Measurements from ENCODE around the gene MACROH2A2. TPM values are rescaled to one million over a fixed set of nuclear protein-coding genes. Genes with fewer than 3 reads are reported as not detected.
"Not testable (repeated sequence)": the region's sequence is repeated elsewhere in the genome, so short reads cannot be mapped to it uniquely, and the experiment has no call there.

The MACROH2A2 gene
- total RNA-seq, 2 donors from 2014 or later, result 10.4 to 11.8 TPM

DNA sequence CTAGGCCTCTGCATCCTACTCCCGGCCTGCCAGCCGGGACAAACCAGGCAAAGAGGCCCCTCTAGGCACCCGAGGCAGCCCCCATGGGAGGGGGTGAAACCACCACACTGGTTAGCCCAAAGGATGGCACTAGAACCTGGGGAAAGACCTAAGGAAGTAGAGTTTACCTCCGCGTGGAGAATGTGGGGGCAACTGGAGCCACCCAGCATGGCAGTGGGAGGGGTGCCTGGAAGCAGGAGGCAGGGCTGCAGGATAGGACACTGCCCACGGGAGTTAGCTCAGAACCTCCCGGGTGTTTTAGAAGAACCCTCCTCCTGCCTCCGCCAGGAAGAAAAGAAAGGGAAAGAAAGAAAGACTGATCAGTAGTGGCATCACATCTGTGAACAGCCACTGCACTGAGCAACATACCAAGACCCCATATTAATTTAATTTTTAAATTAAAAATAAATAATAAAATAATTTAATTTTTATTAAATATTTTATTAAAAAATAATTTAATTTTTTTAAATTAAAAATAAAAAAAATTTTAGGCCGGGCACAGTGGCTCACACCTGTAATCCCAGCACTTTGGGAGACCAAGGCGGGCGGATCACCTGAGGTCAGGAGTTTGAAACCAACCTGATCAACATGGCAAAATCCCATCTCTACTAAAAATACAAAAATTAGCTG lies 68.8 kb downstream of the MACROH2A2 start:
- intact Hi-C loops (cut with DNase I, micrococcal nuclease), result no loop called here
- ATAC-seq, result no peak
- no peak for DNase-seq

DNA sequence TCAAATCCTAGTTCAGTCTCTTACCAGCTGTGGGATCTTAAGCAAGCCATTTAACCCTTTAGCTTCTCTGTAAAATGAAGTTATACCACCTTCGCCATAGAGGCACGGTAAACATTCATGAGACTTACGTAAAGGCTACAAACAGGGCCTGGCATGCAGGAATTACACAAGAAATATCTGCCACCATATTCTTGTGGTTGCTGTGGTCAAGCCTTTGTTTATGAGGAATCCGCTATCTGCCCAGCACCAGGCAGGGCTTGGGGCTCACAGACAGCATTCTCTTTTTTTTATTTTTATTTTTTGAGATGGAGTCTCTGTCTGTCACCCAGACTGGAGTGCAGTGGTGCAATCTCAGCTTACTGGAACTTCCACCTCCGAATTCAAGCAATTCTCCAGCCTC lies 70.1 kb downstream of the MACROH2A2 start:
- DNase-seq (no peak), ATAC-seq (no peak)
- intact Hi-C loops (cut with DNase I, micrococcal nuclease), result no loop called here

- DNase-seq; intact Hi-C loops (cut with DNase I, micrococcal nuclease); ATAC-seq: not testable (repeated sequence)
Measured at GRCh38 chr10:70123166-70123565, 70.5 kb downstream of the MACROH2A2 start.

DNA sequence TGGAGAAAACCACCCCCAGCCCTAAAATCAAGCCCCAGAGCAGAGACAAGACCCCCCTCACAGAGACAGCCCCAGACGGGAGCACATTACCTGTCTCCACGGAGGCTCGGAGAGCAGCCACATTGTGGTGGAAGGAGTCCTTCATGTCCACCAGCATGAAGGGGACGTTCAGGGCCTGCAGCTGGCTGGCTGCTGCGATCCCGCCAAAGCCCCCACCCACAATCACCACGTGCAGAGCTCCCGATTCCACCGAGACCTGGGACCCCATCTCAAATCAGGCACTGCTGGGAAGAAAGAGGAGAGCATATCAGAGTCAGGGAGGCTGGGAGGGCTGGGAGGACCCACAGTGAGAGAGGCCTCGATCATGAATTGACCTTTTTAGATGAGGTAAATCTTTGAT lies 71.2 kb downstream of the MACROH2A2 start:
- intact Hi-C loops (cut with DNase I, micrococcal nuclease), result no loop called here
- no peak for ATAC-seq
- DNase-seq, result no peak

DNA sequence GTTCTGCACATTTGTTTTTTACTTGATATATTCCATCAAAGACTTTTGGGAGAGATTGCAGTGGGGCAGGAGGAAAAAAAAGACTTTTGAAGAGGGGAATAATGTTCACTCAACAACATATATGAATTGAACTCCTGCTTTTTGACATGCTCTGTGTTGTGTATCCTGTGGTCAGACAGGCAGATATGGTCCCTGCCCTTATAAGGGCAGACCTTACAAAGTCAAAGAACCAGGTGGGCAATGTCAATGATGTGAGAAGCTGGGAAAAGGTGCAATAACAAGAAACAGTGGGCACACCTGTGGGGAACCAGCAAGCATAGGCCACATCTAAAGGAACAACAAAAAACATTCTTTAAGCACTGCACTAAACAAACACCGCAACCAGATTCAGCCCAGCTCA lies 71.8 kb downstream of the MACROH2A2 start:
- ATAC-seq (no peak), DNase-seq (no peak)
- intact Hi-C loops (cut with DNase I, micrococcal nuclease), result no loop called here

DNA sequence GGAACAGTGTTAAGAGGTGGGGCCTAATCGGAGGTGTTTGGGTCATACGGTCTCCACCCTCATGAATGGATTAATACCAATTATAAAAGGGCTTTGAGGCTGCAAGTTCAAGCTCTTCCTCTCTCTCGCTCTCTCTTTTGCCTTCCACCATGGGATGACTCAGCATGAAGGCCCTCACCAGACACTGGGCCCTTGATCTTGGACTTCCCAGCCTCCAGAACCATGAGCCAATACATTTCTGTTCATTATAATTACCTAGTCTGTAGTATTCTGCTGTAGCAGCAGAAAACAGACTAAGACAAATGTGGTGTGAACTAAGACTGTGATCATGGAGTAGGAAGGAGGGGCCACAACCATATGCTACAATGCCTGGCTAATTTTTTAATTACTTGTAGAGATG lies 72.3 kb downstream of the MACROH2A2 start:
- DNase-seq (no peak), ATAC-seq (no peak)
- intact Hi-C loops (cut with DNase I, micrococcal nuclease), result no loop called here

DNA sequence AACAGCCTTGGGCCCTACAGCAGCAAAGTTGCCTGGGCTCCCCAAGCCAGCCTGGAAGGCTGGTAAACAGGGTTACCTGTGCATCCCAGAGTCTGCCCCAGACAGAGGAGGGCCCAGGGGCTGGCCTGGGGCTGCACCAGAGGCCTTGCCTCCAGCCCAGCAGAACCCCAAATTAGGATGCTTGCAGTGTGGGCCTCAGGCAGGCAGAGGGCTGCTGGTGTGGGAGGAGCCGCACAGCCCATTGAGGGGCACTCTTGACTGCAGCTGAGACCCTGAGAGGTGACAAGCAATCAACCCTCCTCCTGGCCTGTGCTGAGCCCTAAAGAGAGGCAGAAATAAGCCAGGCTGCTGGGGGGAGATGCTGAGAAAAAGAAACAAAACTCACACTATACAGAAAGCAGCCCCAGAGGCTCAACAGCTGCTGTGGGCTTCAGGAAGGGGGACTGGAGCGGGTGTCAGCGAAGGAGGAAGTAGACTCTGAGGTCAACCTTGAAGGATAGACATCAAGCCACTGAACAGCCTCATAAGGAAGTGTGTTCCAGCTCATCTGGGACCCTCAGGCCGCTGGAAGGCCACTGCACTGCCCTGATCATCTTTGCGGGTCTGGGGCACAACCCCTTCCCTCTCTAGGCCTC lies 73.4 kb downstream of the MACROH2A2 start:
- ATAC-seq (no peak), DNase-seq (no peak)
- intact Hi-C loops (cut with DNase I, micrococcal nuclease), result no loop called here

GRCh38 chr10:70126700-70127395 lies 74.2 kb downstream of the MACROH2A2 start:
- DNase-seq (no peak), ATAC-seq (no peak)
- intact Hi-C loops (cut with DNase I, micrococcal nuclease), result no loop called here

- ATAC-seq (peak; percentile 25), DNase-seq (no peak)
- intact Hi-C loops (cut with DNase I, micrococcal nuclease), result no loop called here
Measured at GRCh38 chr10:70130878-70131559, 78.4 kb downstream of the MACROH2A2 start.

DNA sequence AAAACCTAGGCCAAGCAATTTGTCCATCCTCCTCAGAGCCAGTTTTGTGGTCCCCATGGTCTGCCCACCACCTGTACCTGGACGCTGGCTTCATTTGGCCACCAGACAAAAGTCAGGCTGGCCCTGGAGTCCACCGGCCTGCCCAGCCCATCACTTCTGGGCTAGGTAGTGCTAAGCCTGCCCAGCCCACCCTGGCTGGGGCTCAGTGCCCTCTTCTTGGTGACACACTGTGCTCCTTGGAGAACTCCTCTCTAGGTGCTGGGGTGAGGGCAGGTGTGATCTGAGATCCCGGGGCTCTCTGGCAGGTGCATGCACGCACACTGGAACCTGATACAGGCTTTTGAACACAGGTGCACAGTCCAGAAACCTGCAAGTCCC lies 78.9 kb downstream of the MACROH2A2 start:
- DNase-seq, result no peak
- ATAC-seq, result peak; percentile 5
- intact Hi-C loops (cut with DNase I, micrococcal nuclease), result no loop called here

GRCh38 chr10:70132098-70133029 lies 79.7 kb downstream of the MACROH2A2 start, which contains the start of gene AIFM2:
Gene AIFM2, minus strand, starts transcription at chr10:70132825. Its CDS starts 8,741 bp downstream, at chr10:70124084.
- intact Hi-C loops (cut with DNase I, micrococcal nuclease), result no loop called here
- DNase-seq, result peak; percentile 92
- ATAC-seq, result peak; percentile 90

DNA sequence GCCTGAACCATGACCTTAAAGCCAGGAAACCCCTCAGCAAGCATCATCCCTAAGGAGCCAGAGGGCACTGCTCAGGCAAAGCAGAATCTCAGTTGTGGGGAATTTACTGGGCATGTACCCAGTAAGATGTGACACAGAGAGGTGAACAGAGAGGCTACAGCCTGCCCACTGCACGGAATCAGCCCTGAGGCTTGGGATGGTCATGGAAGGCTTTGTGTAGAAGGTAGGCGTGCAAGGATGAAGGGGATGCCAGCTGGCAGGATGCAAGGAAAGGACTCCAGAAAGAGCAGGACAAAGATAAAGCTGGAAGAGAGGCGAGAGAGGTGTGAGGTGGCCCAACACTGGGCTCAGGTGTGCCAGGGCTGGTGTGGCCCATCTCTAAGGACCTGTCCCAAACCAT lies 82.4 kb downstream of the MACROH2A2 start:
- ATAC-seq (no peak), DNase-seq (no peak)
- intact Hi-C loops (cut with DNase I, micrococcal nuclease), result no loop called here

DNA sequence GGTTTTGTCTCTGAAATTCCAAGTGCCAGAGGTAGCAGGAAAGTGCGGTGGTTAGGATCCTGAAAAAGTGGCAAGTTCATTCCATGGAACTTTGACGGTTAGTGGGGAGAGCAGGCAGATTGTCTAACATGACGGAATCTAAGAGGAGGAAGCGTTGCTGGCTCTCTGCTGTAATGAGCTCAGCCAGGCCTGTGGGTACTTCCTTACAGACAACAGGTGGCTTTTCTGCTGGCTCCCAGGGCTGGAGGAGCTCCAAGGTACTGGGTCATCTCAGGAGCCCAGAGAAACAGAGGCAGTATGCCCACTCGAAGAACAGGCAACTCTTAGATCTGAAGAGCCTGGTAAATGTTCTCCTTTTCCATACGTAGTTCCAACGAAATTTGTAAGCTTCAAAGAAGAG lies 83.0 kb downstream of the MACROH2A2 start:
- intact Hi-C loops (cut with DNase I, micrococcal nuclease), result no loop called here
- ATAC-seq (no peak), DNase-seq (no peak)

DNA sequence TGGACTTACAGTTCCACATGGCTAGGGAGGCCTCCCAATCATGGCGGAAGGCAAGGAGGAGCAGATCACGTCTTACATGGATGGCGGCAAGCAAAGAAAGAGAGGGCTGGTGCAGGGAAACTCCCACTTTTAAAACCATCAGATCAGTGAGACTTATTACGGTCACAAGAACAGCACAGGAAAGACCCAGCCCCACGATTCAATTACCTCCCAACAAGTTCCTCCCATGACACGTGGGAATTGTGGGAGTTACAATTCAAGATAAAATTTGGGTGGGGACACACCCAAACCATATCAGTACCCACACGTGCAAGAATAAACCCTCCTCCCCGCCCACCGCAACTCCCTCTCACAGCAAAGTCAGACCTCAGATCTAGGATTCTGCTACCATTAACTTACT lies 84.5 kb downstream of the MACROH2A2 start:
- DNase-seq (no peak), ATAC-seq (no peak)
- intact Hi-C loops (cut with DNase I, micrococcal nuclease), result no loop called here

DNA sequence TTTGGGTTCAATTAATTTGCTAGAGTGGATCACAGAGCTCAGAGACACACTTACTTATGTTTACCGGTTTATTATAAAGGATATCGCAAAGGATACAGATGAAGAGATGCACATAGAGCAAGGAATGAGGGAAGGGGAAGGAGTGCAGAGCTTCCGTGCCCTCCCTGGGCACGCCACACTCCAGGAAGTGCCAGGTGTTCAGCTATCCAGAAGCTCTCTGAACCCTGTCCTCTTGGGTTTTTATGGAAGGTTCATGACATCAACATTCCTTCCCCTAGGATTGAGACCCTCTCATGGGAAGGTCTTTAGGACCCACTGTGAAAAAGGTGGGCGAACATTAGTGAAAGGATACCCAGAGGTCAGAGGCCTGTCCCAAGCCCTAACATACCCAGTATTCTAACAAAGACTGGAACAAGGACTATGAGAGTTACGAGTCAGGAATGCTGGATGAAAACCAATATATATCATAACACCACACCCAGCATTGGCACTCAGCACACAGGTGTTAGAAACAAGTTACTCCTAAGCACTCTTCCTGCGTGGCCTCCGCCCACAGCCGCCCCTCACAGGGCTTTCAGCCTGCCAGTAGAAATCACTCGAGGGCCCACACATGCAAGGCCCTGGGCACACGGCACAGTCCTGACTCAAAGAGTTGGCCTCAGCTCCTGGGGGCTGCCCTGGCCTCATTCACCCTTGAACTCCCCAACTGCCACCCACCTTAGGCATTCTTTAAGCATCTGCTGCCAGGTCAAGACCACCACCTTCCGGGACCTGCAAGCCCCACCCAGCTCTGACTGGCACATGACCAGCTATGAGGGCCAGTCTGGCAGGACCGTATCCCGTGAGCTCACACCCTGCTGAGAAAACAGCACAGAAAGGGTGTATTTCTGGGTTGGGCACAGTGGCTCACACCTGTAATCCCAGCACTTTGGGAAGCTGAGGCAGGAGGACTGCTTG lies 85.6 kb downstream of the MACROH2A2 start:
- ATAC-seq (peak; percentile 86), DNase-seq (peak; percentile 70 to 80)
- intact Hi-C loops (cut with DNase I, micrococcal nuclease), result no loop called here

DNA sequence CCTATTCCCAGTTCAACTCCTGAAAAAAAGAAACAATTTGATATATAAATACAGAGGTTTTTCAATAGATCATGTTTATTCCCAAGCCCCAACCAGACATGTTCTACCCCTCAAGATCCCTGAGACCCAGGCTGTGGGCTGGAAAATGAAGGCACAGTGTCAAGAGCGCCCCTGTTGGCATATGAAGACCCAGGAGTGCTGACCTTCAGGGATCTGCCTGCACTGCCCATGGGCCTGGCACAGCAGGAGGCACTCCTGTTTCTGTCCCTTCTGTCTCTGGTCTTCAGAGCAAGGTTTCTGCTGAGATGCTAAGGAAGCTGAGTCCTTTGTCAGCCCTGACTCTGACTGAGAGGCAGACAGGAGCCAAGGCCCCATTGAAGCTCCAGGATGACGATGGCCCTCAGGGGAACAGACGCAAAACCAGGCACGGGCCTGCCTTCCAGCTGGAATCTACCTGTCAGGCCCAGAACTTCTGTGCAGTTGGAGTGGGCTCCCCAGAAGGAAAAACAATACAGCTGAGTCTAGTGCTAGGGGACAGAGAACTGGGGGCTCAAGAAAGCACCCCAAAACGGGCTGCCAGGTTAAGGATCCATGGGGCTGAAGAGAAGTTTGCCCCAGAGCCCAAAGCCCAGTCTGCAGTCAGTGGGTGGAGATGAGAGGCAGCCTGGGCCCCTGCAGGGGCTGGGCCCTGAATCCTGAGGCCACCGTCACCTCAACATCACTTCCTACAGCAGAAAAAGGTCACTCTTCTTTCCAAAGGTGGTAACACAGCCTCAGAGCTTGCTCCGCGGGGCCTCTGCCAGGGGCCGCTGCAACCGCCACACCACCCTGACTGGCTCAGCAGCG lies 86.7 kb downstream of the MACROH2A2 start:
- intact Hi-C loops (cut with DNase I, micrococcal nuclease), result no loop called here
- DNase-seq (no peak), ATAC-seq (no peak)

DNA sequence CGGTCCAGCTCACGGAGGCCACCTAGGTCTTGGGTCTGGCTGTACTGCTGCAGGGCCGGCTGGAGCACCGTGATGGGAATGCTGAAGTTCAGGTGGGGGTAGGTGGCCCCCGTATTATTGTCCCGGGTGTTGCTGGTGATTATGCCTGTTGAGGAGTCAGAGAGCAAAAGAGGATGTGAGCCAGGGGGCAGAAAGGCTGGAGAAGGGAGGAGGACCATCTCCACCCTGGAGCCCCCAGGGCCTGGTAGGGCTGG lies 87.3 kb downstream of the MACROH2A2 start:
- no peak for ATAC-seq
- intact Hi-C loops (cut with DNase I, micrococcal nuclease), result no loop called here
- DNase-seq, result no peak
